AG09309 (cell line): ENCODE results near the gene LIMA1.
"Not testable (repeated sequence)": the region's sequence is repeated elsewhere in the genome, so short reads cannot be mapped to it uniquely, and the experiment has no call there.

Experiments used
- DNase-seq: peaks from one replicate; pipeline ENCODE4 v3.0.0-alpha.2; 2010; ENCODE audit warnings: low read depth
- H3K4me3 ChIP-seq: 2 replicates; pipeline ENCODE4 v1.5.1; 2011; ENCODE audit warnings: mild to moderate bottlenecking, low read depth, low read length, moderate library complexity; ENCODE audit not compliant: control insufficient read depth
- CTCF ChIP-seq: IDR thresholded peaks from 2 replicates; pipeline ENCODE4 v1.5.1; 2011; ENCODE audit warnings: mild to moderate bottlenecking, low read depth, low read length, inconsistent platforms; ENCODE audit not compliant: insufficient read depth, control insufficient read depth; ENCODE audit errors: missing control alignments

The LIMA1 gene

GRCh38 chr12:50302686-50303085 is 19.4 kb upstream of the LIMA1 start:
- no peak overlapping the region for H3K4me3 ChIP-seq
- DNase-seq: no peak

GRCh38 chr12:50297996-50298395 is 14.7 kb upstream of the LIMA1 start:
- DNase-seq: no peak
- no peak for TF ChIP-seq CTCF
- H3K4me3 ChIP-seq: no peak overlapping the region

More at GRCh38 chr12:50302686-50303085, 19.4 kb upstream of the LIMA1 start:
- no peak for TF ChIP-seq CTCF

GRCh38 chr12:50297027-50297426 is 13.7 kb upstream of the LIMA1 start:
- TF ChIP-seq CTCF: no peak
- H3K4me3 ChIP-seq: no peak overlapping the region
- no peak for DNase-seq

GRCh38 chr12:50296554-50296953 is 13.2 kb upstream of the LIMA1 start:
- no peak for DNase-seq
- H3K4me3 ChIP-seq: no peak overlapping the region
- no peak for TF ChIP-seq CTCF

GRCh38 chr12:50291377-50291776 is 8.1 kb upstream of the LIMA1 start:
- no peak overlapping the region for H3K4me3 ChIP-seq
- DNase-seq: no peak
- no peak for TF ChIP-seq CTCF

GRCh38 chr12:50290692-50291091 is 7.4 kb upstream of the LIMA1 start:
- DNase-seq, H3K4me3 ChIP-seq: not testable (repeated sequence)

GRCh38 chr12:50287271-50287670 is 4.0 kb upstream of the LIMA1 start:
- no peak for DNase-seq
- H3K4me3 ChIP-seq: no peak overlapping the region
- no peak for TF ChIP-seq CTCF
